GM18499 (cell line): Measurements from ENCODE around the gene KCNG2.
"Not testable (repeated sequence)": the region's sequence is repeated elsewhere in the genome, so short reads cannot be mapped to it uniquely, and the experiment has no call there.

Experiments
- ATAC-seq: cut with Tn5 transposase; IDR thresholded peaks from one replicate; pipeline ENCODE4 v1.9.1; 2021; ENCODE audit warnings: moderate number of reproducible peaks; ENCODE audit not compliant: insufficient read depth, unreplicated experiment

The KCNG2 gene

DNA sequence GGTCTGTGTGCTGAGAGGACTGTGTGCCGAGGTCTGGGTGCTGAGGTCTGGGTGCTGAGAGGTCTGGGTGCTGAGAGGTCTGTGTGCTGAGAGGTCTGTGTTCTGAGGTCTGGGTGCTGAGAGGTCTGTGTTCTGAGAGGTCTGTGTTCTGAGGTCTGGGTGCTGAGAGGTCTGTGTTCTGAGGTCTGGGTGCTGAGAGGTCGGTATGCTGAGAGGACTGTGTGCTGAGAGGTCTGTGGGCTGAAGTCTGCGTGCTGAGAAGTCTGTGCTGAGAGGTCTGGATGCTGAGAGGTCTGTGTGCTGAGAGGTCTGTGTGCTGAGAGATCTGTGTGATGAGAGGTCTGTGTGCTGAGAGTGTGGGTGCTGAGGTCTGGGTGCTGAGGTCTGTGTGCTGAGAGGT, 68.2 kb downstream of the KCNG2 start:
- ATAC-seq = not testable (repeated sequence)

DNA sequence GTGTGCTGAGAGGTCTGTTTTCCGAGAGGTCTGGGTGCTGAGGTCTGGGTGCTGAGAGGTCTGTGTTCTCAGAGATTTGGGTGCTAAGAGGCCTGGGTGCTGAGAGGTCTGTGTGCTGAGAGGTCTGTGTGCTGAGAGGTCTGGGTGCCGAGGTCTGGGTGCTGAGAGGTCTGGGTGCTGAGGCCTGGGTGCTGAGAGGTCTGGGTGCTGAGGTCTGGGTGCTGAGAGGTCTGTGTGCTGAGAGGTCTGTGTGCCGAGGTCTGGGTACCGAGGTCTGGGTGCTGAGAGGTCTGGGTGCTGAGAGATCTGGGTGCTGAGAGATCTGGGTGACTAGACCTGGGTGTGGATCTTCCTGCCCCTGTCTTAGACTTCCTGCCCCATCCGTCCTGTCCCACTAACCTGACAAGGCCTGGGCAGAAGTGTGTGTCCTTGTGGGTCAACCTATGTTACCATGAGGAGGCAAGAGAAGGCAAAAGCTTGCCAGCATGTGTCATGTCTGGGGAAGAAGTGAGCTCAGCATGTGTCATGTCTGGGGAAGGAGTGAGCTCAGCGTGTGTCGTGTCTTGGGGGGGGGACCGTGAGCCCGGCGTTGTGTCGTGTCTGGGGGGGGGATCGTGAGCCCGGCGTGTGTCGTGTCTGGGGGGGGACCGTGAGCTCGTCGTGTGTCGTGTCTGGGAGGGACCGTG, 69.3 kb downstream of the KCNG2 start:
- no peak for ATAC-seq

DNA sequence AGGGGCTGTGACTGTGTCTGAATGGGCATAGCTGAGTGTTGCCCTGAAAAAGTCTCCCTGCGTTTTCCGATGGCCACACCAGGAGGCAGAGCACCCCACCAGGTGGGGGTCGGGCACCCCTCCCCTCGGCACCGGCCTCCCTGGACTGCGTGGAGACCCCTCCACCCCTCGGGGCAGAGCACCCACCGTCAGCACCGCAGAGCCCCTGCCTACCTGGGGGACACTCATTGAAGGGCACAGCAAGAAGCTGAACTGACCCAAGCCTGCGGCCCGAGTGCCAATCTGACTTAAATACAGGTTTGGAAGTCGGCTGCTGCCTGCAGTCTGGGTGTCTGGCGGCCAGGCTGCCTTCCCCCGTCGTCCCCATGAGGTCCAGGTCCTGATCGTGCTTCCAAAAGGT, 69.9 kb downstream of the KCNG2 start:
- no peak for ATAC-seq

DNA sequence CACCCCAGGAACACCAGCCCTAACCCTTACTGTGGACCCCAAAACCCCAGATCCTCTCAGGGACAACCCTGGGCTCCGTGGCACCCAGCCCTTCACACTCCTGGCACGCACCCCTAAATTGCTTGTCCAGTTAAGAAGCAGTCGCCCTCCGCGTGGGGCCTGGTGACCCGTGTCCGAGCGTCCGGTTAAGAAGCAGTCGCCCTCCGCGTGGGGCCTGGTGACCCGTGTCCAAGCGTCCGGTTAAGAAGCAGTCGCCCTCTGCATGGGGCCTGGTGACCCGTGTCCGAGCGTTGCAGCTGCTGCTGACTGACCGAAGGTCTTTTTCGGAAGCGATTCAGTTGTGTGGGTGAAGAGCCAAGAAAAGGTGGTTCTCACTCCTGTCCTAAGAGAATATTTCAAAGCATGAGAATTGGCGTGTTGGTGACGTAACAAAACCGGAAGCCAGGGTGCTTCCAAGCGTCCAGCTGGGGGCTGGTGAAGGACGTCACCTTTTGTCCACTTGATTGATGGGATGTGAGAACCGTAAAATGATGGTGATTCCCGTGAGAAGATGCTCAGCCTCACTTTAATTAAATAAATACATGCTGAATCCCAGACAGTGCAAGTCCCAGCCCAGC, 70.5 kb downstream of the KCNG2 start:
- no peak for ATAC-seq

DNA sequence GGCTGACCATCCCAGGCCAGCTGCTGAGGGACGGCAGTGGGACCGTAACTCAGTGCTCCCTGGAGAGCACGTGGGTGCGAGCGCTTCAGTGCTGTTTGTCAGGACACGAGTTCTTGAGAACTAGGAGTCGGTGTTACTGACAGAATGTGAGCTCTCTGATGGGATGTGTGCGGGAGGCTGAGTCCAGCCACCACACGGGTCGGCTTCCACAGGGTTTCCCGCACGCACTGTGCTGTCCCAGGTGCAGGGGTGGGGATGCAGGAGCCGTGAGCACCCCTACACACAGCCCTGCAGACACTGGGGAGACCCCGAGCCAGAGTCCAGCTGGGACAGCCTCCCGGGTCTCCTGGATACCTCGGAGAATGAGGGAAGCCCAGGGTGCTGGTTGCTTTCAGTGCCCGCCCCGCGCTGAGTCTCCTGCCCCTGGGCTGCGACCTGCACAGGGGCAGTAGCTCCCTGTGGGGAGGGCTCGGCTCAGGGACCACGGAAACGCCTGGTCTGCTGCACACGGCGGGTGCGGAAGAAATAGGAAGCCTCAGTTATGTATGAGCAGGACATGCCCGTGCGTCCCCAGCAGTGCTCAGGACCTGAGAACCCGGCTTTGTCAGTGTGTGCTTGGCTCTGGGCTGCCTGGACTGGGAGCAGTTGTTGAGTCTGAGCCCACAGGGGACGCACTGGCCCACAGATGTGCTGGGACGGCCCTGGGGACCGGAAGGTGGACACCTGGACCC, 71.2 kb downstream of the KCNG2 start:
- no peak for ATAC-seq

DNA sequence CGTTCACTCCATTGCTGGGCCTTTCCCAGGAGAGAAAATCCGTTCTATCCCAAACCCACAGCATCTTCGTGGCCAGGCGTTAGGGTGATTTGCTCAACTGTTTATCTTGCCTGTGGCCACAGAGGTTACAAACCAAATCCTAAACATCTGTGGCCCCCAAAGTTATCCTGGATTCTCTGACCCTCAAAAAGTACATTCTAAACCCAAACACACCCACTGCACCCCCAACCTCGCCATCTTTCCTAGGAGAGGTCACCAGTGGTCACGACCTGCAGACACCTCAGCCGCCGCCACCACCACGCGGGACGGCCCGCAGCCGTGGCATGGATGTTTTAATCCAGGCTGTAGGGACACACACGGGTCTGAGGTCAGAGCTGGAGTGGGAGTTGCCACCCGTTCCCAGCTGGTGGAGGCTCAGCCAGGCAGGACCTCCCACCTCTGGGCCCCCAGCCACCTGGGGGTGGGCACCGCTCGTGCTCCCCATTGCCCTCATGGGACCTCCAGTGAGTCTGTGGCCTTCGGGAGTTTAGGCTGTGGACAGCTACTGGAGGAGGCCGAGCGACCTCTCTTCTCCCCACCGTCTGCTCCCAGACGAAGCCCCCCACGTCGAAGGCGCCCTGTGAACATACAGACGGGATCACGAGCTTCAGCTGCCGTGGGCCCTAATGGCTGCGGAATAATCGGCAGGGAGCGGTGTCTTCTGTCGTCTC, 72.0 kb downstream of the KCNG2 start:
- ATAC-seq = no peak

DNA sequence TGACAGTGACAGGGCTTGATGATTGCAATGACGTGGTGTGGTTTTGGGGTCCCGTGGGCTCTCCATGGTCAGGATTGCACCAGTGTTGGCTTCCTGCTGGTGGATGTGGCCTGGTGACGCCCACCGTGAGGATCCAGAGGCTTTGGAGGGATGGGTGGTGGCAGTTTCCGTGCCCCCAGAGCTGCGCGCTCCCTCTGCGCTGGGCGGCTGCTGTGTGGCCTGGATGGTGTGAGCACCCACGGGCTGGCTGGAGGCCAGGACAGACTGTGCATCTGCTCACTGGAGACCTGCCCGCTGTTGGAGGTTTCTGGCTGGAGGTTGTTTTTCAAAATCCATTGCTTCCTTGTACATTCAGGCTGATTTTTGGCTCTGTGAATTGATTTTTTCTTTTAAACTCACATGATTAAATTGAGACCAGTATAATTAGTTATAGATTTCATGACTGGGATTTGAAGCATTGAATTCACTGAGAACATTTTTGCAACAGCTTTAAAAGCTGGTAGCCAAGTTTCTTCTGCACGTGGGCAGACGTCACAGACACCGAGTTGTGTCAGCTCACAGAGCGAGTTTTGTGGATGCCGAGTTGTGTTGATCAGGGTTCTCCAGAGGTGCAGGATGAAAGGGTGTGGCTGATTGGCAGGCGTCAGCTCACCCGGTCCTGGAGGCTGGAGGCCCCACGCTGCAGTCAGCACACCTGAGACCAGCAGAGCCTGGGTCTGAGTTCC, 72.7 kb downstream of the KCNG2 start:
- ATAC-seq = no peak

DNA sequence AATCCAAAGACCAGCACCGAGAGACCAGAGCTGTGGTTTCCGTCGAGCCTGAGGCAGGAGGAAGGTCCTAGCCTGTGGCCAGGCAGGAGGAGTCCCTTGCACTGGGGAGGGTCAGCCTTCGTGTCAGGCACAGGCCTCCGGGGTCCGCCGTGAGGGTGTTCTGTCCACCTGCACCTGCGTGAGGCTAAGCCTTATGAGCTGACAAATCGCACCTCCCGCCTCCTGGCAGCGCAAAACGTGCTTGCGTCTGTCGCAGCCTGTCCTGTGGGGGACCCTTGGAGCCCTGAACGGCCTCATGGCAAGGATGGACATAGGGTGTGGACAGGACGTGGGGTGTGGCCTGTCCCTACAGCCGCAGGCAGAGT, 73.3 kb downstream of the KCNG2 start:
- no peak for ATAC-seq

DNA sequence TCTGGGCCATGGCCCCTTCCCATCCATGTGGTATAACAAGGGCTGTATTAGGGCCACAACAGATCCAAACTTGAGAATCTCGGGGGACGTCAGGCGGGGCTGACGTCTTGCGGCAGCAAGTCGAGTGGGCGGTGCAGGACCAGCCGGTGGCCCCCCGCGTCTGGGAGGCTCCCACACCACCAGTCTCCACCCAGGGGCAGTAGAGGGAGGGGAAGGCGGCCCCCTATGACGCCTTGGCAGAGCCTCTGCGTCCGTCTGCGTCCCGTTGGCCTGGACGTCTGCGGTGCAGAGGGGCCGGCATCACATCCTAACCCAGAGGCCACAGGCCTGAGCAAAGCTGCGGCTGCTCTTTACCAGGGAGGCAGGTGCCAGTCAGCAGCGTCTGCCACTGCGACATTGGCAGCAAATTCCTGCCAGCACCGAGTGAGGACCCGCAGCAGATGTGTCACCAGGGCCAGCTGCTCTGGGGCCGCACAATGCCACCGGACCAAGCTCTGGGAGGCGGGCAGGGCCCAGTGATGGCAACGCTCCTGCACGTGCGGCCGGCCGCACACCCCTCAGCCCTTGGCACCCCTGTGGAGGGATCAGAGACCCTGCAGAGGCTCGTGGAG, 73.8 kb downstream of the KCNG2 start:
- no peak for ATAC-seq

DNA sequence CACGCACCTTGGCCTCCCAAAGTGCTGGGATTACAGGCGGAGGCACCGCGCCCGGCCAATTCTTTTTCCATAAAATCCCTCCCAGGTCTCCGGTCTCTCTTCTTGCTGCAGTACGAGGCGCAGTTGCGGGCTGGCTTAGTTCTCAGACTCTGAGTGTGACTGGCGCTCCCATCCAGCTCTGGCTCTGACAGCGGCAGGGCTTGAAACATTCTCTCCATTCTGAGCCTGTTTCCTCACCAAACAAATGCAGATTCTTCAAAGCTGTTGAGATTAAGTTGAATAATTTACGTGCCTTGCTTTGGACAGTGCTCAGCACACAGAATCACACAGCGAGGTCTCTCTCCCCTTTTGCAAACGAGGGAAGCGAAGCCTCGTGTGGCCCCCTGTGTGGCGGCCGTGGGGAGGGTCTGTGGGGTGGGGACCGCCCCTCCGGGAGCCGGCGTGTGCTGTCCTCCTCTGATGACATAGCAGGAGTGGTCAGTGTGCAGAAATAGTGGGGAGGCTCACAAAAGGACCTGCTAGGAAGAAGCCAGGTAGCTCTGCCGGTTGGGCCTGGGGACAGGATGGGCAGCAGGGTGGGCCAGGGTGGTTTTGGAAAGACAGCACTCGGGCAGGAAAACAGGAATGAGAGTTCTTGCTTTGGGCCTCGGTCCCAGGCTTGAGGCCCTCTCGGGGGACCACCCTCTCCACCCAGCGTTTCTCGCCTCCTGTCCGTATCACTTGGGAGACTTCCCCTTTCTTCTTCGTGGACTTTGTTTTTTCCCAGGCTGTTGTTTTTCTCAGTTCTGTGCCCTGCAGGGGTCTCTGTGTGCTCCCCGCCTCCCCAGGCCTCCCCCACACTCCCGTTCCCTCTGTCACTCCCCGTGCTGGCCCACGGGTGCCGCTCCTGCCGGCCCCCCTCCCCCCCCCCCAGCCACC, 75.0 kb downstream of the KCNG2 start:
- ATAC-seq = no peak

DNA sequence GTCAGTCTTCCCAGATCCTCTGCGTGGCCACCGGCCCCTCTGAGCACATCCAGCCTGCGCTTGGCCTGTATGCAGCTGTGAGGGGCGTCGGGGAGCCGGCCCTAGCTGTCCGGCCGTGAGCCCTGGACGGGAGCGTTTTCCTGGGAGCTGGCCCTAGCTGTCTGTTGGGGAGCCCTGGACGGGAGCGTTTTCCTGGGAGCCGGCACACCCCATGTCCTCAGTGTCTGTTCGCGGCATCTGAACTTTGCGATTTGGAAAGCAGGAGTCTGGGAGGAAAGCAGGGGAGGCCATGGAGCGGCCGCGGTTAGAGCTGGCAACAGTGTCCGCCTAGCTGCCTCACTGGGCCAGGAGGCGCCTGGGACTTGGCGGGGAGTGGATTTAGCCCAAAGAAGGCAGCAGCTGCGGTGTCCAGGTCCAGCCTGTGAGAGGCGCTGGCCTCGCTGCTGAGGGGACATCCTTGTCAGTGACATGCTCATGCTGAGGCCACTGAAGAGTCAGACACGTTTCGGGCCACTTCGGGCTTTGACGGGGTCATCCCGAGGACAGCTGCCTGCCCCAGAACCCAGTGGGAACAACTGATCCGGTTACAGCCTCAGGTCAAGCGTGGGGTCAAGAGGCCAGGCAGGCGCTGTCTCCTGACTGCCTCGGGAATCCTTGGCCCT, 75.8 kb downstream of the KCNG2 start:
- no peak for ATAC-seq

DNA sequence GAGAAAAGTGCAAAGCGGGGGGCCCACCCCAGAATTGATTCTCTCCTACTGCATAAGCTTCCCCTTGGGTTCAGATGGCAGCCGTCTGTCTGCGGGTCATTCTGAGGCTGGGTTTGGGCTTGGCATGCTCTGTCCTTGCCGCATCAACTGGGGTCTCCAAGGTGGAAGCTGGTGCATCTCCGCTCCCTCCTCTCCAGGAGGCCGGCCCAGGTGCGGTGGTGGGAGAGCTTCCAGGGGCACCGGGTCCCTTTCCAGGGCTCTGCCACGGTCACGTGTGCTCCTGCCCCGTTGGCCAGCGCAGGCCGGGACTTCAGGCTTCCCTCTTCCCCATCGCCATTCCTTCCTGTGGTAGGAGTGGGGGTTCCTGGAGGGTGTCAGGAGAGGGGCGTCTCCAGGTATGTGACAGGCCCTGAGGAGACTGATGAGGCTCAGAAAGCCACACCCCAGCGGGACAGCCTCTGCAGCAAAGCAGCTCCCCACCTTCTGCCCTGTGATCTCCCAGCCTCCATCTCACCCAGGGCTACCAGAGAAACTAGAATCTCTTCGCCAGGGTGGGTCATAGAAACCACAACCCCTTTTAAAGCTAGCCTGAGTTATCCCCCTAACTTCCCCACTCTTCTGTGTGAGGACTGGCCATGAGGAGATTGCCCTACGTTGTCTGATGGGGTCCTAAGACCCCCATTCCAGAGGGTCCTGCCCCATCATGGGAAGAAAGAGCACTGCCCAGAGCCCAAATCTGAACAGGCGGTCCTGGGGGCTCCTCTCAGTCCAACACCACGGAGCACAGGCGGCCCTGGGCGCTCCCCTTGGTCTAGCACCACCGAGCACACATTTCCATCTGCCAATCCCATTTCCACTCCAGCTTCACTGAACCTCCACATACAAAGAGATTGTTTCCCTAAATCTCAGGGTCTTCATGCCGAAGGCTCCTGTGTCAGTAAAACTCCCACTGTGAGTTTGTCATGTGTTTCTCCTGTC, 77.1 kb downstream of the KCNG2 start:
- ATAC-seq = no peak

DNA sequence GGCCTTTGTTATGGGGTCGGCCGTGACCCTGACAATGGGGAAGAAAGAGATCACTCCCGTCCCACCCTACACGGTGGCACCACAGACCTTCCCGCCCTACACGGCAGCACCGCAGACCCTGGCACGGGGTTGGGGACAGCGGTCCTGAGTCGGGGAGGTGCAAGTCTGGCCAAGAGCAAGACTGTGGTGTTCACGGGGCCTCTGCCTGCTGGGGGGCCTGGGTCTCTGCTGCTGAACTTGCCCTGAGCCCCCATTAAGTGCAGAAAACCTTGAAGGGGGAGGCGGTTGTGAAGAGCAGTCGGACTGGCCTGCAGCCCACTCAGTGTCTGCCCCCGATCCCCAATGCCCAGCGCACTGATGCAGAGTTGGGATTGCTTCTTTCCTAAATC, 77.8 kb downstream of the KCNG2 start:
- ATAC-seq = no peak

DNA sequence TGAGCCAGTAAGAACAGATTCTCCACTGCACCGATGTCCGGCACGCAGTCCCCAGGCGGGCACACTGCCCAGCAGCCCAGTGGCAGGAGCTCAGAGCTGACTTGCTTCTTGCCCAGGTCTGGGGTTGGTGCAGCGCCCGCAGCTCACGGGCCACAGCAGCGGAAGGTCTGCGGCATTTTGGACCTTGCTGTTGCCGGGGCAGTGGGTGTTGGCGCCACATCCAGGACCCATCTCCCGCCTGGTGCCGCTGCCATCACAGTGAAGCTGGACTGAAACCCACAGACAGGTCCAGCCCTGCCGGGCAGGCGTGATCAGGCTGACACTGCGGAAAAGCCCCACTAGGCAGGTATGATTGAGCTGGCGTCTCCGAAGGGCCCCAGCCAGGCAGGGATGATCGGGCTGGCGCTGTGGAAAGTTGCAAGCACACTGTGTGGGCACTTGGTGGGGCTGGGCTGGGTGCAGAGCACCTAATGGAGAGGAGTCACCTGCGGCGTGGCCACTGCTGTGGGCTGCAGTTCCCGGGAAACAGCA, 78.3 kb downstream of the KCNG2 start:
- ATAC-seq = no peak

DNA sequence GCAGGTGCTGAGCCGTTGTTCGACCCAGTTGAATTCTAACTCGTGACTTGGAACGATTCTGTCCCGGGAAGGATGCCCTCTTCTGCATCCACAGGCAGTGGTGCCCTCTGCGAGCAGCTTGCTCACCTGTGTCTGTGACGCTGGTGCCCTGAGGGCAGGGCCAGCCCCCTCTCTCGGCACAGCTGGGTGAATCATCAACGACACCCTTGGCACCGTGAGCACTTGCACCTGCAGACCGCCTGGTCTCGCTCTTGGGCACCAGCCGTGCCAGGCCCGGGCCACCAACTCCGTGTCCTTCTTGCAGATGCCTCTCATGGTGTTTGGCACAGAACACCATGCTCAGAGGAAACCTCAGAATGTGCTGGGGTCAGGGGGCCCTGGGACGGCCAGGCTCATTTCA, 78.8 kb downstream of the KCNG2 start:
- no peak for ATAC-seq

DNA sequence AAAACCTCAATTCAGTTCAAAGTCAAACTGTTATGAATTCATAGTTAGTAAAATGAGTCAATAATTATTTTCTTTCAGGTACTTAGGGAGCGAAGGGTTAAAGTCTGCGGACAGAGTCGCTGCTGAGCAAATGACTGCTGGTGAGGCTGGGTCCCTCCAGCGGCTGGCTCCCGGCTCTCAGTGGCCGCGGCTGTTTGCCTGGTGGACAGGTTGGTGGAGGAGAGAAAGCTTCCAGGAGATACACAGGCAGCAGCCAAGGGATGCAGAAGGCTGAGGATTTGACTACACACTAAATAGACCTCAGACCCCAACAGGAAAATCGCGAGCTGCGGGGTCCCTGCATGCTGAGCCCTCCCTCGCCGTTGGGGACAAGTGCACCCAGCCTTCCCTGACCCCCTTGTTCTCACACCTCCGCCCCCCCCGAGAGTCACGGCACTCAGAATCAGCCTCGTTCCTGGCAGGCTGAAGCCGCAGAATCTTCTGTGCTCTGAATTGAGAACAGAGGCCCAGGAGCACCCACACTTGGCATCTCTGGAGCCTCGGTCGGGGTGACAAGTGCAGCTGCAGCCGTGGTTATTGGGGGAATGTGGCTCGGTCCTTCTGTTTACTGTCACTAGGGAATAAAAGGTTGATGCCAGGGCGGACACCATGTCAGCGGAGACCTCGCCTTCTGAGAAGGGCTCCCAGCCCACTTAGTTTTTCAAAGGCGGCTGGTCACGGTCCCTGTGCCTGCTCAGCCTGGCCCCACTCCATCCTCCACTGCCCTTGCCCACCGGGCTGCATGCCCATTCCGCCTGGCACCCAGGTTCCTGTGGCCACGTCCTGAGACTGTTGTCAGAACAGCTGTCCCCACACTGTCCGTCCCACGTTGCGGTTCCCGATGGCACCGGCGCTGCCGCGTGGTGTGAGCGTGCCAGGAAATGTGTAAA, 79.7 kb downstream of the KCNG2 start:
- ATAC-seq = no peak
